HG03097 (cell line): ENCODE results near the gene IL17RD.
"Not testable (repeated sequence)": the region's sequence is repeated elsewhere in the genome, so short reads cannot be mapped to it uniquely, and the experiment has no call there.

Experiments used
- ATAC-seq: cut with Tn5 transposase; IDR thresholded peaks from one replicate; pipeline ENCODE4 v1.9.1; 2021; ENCODE audit not compliant: unreplicated experiment, low FRiP score

IL17RD gene

GRCh38 chr3:57095363-57095762, 69.8 kb downstream of the IL17RD start:
- no peak for ATAC-seq

GRCh38 chr3:57094575-57094974, 70.6 kb downstream of the IL17RD start:
- no peak for ATAC-seq

- no peak for ATAC-seq
These were observed 71.1 kb downstream of the IL17RD start for GRCh38 chr3:57093971-57094535.

DNA sequence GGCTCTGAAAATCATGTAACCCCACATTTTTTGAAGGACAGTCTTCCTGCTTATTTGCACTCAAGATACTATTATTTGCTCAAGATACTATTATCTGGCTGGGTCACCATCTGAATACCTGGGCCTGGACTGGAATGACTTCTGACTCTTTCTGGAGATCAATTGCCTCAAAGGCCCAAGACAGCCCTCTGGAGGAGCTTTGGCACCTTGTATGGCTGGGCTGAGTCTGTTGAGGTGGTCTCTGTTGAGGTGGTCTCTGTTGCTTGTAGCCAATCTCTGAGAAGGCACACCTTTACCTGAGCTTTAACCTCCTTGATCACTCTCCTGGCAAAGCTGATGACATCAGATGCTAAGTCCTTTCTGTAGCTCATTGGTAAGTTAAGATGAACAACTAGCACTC, 71.7 kb downstream of the IL17RD start:
- ATAC-seq = no peak

GRCh38 chr3:57091521-57092273, 73.5 kb downstream of the IL17RD start:
- no peak for ATAC-seq

- no peak for ATAC-seq
These were observed 76.1 kb downstream of the IL17RD start for GRCh38 chr3:57089043-57089442.

GRCh38 chr3:57088503-57088902, 76.7 kb downstream of the IL17RD start:
- no peak for ATAC-seq

GRCh38 chr3:57087361-57088092, 77.6 kb downstream of the IL17RD start:
- no peak for ATAC-seq

DNA sequence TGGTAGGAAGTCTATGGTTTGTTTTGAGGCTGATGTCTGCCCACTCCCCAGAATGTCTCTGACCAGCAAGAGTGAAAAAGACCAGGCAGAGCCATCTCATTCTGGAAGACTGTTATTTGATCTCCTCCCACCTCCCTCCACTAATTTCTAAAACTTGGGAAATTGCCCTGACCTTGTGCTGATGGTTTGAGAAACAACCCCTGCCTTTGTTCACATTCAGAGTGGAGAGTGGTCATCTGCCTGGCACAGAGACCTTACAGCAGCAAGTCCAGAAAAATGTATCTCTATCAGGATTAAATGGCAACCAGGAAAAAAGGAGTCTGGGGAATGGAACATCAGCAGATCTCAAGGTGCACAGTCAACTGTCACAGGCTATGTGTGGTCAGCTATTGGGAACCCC, 79.0 kb downstream of the IL17RD start:
- no peak for ATAC-seq

DNA sequence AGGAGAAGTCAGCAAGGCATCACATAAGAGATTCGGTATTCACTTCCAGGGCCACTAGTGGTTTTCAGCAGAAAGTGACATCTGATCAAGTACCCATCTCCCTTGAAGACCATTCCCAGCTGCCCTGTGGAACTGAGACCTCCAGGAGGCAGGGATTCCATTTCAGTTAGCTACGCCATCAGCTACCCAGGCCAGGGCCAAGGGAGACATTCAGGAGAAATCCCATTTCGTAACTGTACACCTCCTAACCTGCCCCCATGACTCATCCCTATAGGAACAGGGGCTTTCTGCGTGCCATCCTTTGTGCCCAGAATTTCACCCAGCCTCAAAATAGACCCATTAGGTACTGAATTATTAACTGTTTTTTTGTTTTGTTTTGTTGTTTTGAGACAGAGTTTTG, 79.9 kb downstream of the IL17RD start:
- ATAC-seq = no peak

GRCh38 chr3:57083266-57083995, 81.7 kb downstream of the IL17RD start:
- not testable (repeated sequence) for ATAC-seq

- no peak for ATAC-seq
These were observed 82.7 kb downstream of the IL17RD start for GRCh38 chr3:57082481-57082880.

DNA sequence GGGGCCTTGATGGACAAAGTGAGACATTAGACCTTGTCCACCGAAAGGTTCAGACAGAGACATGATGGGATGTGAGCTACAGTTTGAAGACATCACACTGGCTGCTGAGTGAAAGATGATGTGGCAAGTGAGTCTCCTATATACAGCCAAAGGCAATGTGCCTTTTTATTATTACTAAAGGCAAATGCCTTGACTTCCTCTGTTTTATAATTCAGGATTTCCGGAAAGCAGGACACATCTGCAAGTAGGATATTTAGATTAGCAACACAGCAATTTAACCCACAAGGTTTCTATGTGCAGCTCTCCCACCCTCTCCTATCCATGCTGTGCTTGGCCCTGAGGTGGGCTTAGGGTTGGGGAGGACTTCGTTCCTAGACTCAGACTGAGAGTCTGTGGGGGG, 84.0 kb downstream of the IL17RD start:
- ATAC-seq = no peak

DNA sequence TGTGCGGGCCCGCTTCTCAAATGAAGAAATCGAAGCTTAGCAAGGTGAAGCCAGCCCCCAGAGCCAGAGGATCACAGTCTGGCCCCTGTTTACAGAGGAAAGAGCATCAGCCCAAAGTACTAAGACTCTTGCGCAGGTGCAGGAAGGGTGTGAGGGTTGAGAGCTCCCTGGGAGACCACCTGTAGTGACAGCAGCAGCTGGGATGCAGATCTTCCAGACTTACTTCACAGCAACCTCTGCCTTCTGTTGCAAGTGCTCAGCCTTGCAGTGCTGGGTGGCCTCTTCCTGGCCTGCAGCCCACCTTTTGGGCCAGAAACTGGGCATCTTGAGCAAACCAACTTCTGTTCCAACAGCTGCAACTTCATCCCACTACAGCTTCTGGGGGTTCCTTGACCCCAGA, 85.0 kb downstream of the IL17RD start:
- ATAC-seq = no peak

DNA sequence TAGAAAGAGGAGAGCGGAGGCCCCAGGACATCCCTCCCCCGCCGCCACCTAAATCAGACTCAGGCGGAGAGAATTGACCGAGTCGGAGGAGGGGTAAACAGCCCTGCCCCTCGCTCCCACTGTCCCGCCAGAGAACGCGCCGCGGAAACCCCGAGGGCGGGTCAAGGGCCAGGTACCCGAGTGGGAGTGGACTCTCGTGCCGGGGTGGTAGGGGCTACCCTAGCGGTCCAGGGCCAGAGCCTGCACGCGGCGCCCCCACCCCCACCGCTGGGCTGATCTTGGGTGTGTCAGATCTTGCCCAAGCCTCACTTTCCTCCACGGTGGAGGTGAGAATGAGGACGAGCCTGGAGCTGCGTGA, 85.7 kb downstream of the IL17RD start:
- no peak for ATAC-seq

DNA sequence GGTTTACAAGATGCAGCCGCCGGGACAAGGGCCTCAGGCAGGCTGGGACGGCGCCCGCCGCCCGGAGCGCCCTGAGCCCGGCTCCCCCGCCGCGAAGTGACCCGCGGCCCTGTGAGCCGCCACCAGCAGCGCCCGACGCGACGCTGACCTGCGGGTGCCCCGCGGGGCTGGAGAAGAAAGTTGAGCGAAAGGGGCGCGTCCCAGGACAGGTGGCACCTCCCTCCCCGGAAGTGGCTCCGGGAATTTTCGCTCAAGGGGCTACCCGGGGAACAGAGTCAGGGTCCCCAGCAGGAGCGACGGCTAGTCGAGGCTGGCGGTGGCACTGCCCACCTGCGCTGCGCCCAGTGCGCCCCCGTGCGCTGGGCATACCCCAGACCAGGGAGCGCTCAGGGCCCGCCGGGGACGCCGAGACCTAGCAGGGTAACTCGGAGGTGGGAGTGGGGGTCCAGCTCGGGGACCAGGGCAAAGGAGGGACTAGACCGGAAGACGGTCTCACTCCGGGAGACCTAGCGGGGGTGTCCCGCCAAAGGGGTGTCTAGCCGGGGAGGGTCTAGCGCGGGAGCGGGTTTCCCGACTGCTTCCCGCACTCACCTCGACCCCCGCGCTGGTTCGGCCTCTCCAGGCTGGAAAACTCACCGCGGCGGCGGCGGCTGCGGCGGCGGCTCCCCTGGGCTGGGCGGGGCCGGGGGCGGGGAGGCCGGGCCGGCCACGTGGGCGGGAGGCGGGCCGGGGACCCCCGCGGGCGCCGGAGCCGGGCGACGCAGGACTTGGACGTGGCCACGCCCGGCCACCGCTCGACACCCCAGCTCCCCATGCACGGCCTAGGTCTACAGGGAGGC, 86.3 kb downstream of the IL17RD start:
- no peak for ATAC-seq

DNA sequence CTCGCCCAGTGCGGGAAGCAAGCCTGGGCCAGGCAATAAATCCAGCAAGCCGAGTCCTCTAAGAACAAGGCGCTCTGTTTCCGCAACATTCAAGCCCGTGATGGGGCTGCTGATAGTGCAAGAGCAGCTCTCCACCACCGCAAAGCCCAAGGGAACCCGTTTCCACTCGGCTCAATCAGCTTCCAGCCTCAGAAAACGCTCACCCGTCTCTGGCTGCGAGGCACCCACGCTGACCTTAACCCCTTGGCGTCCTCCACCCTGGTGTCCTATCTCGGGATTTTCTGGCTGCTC, 86.9 kb downstream of the IL17RD start:
- no peak for ATAC-seq

- no peak for ATAC-seq
These were observed 87.4 kb downstream of the IL17RD start for GRCh38 chr3:57077630-57078343.

GRCh38 chr3:57076422-57076951, 88.7 kb downstream of the IL17RD start:
- ATAC-seq = no peak

GRCh38 chr3:57074135-57074534, 91.0 kb downstream of the IL17RD start:
- no peak for ATAC-seq
